CD4-positive, alpha-beta T cell treated with Interleukin-17A for 1 hour (primary cell): ENCODE data around the gene GPER1.
"Not testable (repeated sequence)": the region's sequence is repeated elsewhere in the genome, so short reads cannot be mapped to it uniquely, and the experiment has no call there.

ENCODE experiments used
- DNase-seq: peaks from one replicate; pipeline ENCODE4 v3.0.0-alpha.2; 2020

The GPER1 gene

DNA sequence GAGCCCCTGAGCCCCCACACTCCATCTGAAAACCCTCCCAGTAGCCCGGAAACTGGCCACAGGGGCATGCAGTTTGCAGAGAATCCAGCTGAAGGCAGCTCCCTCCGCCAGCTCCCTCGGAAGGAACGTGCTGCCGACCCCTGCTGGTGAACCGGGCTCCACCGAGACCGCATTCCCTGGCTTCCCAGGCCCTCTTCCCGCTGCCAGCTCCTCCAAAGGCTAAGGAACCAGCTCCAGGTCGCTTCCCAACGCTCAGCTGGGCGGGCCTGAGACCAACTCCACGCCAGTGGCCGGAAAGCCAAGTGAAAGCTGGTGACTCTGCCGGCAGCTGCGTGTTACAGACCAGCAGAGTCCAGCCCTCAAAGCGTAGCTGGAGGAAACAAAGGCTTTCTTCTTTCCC, 35.8 kb downstream of the GPER1 start:
- no peak for DNase-seq

DNA sequence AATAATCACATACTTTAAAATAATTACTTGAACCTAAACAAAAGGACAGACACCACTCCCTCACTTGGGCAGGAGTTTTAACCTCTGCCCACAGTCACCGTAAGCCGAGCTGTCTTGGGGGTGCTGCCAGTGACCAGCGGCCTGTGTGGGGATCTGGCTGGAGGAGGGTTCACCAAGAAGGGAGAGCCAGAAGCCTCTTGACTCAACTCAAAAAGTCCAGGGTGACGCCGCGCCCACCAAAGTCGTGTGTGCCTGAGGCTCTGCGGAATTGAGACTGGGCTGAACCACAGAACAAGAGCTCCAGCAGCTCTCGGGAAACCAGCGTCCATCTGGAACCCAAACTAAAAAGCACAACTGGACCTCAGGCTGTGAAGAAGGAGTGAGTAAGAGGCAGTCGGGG, 36.3 kb downstream of the GPER1 start:
- DNase-seq = no peak

DNA sequence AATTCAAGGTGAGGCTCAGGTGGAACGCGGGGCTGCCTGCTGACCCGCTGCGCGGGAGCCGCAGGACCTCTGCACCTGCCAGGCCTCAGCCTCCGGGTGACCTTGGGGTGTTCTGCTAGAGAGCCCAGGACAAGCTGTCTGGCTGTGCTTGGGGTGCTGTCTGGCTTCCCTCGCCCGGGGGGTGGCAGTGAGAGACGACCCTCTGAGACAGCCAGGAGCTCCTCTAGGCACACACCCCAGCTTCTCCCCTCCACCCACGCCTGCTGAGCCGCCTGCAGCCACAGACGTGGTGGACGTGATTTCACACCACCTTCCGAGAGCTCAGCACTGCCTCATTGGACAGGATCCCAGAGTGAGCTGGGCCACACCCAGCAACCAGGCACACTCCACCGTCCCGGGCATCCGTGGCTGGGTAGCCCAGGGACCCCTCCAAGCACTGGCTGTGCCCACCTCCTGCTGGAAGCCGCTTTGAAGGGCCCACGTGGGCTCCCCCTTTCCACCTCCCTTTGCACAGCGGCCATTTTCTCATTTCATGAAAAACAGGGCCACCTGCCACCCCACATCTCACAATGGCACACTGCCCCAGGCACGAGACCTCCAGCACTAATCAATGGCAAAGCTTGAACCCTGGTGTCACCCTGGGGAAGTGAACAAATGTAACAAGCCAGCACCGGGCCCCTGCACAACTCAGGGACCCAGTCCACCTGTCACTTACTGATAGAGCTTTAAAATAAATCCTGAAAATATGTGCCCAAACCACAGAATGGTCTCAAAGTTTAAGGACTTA, 37.1 kb downstream of the GPER1 start:
- no peak for DNase-seq

DNA sequence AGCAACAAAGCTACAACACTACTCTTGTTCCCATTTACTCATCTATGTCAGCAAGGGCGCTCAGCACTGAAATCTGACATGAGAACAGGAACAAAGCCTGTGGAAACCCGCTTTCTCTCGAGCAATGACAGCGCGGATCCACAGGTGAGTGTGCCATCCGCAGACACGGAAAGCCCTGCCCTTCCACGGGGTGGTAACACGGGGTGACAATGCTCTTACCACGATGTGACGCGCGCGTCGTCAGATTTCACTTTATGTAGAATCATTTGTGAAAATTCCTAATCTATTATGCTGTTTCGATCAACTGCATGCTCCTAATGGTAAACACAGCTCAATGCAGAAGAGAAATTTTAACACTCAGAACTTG, 37.7 kb downstream of the GPER1 start:
- no peak for DNase-seq

DNA sequence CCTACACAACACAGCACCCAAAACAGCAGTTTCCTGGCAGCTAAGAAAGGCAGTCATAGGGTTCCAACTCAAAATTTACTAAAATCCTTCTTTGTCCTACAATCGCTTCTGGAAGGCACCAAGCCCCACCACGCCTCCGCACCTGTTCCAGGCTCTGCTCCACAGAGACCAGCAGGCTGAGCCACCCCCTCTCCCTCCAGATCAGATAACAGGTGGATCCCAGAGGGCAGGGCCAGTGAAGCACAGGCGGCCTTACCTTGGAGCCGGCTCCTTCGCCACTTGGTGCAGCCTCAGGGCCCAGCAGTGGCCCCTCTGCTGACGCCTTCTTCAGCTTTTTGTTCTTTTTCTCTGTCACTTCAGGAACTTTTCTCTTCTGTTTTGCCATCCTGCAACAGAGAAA, 39.1 kb downstream of the GPER1 start:
- no peak for DNase-seq

DNA sequence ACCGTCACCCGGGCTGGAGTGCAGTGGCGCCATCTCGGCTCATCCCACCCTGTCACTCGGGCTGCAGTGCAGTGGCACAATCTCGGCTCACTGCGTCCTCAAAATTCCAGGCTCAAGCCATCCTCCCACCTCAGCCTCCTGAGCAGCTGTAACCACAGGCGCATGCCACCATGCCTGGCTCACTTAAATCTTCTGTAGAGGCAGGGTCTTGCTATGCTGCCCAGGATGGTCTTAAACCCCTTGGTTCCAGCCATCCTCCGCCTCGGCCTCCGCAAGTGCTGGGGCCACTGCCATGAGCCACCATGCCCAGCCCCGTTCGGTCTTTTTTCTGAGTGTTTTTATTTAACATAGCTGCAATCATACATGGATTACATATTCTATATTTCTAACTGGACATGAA, 41.5 kb downstream of the GPER1 start:
- DNase-seq = no peak

DNA sequence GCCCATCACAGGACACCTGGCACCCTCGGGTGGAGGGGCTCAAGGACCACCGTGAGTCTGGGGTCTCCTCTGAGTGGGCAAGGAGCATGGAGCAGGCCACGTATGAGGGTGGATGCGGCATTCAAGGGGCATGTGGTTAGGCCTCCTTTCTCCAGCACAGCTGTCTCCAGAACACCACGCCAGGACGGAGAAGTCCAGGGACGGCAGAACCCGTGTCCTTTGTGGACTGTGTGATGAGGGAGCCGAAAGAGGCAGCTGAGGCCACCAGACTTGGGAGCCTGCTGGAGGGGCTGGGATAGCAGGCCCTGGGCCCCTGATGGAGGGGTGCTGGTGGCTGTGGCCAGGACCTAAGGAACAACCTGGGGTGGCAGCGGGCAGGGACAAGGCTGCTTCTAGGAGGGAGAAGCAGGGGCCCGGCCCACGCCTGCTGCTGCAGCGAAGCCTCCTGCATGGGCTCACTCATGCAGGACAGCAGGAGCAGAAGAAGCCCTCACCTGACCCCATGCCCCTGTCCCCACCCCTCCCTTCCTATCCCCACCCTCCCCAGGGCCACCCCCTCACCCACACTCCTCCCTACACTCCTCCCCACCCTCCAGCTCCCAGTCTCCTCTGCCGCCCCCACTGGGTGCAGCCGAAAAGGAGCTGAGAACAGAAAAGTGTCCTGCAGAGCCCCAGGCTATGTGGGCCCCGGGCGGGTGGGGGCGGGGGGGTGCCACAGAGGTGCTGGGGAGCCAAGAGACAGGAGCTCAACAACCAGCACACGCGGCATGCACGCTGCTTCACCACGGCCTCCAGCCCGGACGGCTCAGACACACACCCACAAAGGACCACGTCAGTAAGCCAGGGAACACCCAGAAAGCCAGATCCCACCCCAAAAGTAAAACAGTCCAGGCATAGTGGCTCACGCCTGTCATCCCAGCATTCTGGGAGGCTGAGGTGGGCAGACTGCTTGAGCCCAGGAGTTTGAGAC, 42.4 kb downstream of the GPER1 start:
- DNase-seq = no peak

DNA sequence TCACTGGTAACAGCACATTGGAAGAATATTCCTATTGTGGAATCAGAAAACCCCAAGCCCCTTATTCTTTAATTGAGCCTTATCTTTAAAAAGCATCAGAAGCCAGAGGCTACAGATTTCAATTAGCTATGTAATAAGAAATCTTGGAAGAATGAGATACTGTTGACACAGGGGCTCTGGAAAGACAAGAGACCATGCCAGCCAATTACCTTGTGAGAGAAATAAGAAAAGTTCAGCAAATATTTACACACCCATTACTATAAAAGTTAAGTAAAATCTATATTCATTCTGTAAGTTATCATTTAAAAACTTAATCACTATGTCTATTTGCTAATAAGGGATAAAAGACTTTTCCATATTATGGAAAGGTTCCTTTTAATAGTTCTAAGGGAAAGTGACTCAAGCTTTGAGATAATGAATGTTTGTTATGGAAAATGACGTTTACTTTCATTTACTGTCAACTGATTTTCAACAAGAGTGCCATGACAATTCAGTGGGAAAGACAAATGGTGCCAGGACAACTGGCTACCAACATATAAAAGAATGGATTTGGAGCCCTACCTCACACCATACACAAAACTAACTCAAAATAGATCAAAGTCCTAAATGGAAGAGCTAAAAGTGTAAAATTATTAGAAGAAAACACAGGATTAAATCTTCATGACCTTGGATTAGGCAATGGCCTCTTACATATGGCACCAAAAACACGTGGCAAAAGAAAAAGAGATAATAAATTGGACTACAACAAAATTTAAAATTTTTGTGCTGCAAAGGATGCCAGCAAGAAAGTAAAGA, 43.8 kb downstream of the GPER1 start:
- no peak for DNase-seq

DNA sequence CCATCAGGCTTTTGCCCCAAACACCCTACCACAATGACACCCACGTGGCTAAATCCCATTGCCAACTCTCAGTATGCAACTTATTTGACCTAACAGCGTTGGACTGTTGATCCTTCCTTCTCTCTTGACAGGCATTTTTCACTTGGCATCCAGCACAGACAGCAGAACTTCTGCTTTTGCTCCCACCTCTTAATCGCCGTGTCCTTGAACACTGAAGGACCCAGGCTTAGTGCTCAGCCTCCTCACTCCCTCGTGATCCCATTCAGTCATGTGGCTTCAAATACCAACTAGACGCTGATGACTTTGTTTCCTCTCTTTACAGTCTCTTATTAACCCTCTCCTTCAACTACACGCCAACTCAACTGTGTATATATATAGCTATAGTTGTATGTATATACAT, 47.0 kb downstream of the GPER1 start:
- DNase-seq = no peak

DNA sequence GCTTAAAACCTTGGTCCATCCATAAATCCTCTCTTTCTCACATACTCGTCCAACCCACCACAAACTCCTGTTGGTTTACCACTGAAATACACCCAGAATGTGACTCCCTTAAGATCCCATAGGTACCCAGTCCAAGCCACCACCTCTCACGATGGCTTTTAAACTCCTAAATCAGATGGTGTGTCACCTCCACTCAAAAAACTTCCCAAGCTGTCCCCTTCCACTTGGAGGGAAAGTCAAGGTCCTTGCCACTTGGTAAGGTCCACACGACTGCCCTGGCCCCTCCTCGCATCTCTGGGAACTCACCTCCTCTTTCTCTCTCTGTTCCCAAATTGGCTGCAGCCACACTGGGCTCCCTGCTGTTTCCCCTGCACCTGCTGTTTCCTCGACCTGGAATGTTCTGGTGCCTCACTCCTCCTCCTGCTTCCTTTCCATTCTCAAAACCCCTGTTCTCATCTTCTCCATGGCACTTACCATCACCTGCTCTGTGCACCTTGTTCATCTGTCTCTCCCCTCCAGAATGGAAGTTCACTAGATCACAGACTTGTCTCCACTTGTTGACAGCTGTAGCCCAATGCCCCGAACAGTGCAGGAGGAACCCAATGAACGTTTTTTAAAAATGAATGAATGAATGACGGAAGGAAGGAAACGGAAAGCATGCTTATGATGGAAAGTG, 49.1 kb downstream of the GPER1 start:
- no peak for DNase-seq

DNA sequence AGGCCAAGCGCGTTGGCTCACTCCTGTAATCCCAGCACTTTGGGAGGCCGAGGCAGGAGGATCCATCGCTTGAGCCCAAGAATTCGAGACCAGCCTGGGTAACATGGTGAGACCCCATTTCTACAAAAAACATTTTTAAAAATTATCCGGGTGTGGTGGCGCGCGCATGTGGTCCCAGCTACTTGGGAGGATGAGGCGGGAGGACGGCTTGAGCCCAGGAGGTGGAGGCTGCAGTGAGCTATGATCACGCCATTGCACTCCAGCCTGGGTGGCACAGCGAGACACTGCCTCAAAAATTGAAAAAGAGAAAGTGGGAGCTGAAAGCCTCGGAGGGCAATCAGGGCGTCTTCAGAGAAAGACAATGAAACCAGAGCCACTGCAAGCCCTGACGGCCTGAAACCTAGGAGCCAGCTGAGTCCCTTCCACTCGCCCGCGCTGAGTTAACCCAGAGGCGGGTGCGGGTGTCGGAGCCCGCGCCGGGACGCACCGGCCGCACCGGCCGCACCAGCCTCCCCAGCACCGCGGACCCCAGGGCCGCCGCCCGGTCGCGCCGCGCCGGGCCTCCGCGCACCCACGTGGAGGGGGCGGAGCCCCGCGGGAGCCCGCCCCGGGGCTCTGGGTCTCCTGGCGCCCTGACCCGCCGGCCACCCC, 49.7 kb downstream of the GPER1 start:
- DNase-seq = no peak

DNA sequence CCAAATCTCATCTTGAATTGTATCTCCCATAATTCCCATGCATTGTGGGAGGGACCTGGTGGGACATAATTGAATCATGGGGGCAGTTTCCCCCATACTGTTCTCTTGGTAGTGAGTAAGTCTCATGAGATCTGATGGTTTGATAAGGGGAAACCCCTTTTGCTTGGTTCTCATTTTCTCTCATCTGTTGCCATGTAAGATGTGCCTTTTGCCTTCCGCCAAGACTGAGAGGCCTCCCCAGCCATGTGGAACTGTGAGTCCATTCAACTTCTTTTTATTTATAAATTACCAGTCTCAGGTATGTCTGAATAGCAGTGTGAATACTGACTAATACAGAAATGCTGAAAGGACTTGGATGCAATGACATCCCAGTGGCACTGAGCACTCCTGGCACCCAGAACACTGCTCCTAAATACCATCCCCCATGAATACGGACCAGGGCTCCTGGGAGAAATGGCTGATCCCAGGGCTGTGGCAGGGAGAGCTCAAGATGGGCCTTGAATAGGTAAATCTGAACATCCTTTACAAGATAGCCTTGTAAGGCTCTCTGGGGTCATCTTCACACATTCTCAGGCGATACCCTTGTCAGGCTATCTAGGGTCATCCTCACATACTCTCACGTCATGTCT, 52.7 kb downstream of the GPER1 start:
- DNase-seq = no peak

DNA sequence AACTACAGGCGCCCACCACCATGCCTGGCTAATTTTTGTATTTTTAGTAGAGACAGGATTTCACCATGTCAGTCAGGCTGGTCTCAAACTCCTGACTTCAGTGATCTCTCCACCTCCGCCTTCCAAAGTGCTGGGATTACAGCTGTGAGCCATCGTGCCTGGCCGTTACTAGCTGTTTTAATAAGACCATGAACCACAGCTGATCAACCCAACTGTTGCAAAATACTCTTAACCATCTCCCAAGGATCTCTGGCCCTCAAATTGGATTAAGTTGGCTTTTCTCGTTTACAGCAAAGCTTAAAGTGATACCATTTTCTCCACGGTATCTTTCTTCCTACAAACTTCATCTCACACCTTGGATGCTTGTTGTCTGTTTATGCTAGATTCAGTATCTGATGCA, 53.7 kb downstream of the GPER1 start:
- DNase-seq = no peak

DNA sequence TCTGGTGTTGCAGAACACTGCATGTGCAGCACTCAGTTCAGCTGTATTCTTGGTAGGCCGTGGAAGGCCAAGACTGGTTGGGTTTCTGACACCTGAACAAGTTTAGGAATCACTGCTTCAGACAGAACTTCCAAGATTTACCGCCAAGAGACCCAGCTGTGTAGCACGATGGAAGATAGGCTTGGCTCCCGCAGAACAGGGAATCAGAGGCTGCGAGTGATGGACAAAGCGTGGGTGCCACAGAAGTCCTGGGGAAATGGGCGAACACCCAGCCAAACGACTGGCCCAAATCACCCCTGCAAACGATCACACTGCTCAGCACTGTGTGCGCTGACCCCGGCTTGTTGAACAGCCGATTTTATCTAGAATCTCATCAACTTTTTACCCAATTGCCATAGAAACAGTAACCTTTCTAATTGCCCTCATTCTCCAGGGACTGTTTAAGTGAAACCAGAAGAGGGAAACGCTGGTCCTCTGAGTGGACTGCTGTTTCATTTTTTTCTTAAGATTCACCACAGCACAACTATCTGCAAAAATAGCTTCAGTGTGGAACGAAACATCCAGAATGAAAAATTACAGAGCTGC, 54.2 kb downstream of the GPER1 start:
- DNase-seq = no peak

DNA sequence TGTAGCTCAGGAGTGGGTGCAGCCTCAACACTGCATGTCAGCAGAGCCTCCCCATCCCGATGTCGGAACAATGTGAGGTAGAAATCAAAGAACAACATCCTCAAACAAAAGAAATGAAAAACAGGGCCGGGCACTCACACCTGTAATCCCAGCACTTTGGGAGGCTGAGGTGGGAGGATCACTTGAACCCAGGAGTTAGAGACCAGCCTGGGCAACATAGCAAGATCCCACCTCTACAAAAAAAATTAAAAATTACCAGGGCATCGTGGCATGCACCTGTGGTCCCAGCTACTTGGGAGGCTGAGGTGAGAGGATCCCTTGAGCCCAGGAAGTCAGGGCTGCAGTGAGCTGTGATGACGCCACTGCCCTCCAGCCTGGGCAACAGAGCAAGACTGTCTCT, 55.1 kb downstream of the GPER1 start:
- not testable (repeated sequence) for DNase-seq
